NCI-H69 (cell line): ENCODE results near the gene CDH7.

Experiments used
- DNase-seq: peaks from one replicate; lab custom pipeline; 2025; lab: John Stamatoyannopoulos, UW

CDH7 gene

GRCh38 chr18:65767406-65767805 lies 16.6 kb downstream of the CDH7 start:
- DNase-seq = no peak

GRCh38 chr18:65768120-65768778 lies 17.4 kb downstream of the CDH7 start:
- DNase-seq = peak; percentile 35

- DNase-seq = peak; percentile 54
These were observed 18.8 kb downstream of the CDH7 start for GRCh38 chr18:65769652-65770051.

- peak; percentile 42 for DNase-seq
These were observed 35.7 kb downstream of the CDH7 start for GRCh38 chr18:65786474-65786873.

- peak; percentile 95 for DNase-seq
These were observed 37.6 kb downstream of the CDH7 start for GRCh38 chr18:65788373-65788772.

- no peak for DNase-seq
These were observed 39.8 kb downstream of the CDH7 start for GRCh38 chr18:65790604-65791003.

- DNase-seq = no peak
These were observed 40.9 kb downstream of the CDH7 start for GRCh38 chr18:65791719-65792118.

- DNase-seq = peak; percentile 55
These were observed 41.8 kb downstream of the CDH7 start for GRCh38 chr18:65792456-65793074.

GRCh38 chr18:65808759-65809158 lies 57.9 kb downstream of the CDH7 start:
- DNase-seq = peak; percentile 38

- DNase-seq = no peak
These were observed 60.5 kb downstream of the CDH7 start for GRCh38 chr18:65811307-65811706.

GRCh38 chr18:65815506-65815905 lies 64.7 kb downstream of the CDH7 start:
- no peak for DNase-seq

- no peak for DNase-seq
These were observed 66.4 kb downstream of the CDH7 start for GRCh38 chr18:65817178-65817577.

GRCh38 chr18:65821911-65822310 lies 71.1 kb downstream of the CDH7 start:
- DNase-seq = no peak

- no peak for DNase-seq
These were observed 72.0 kb downstream of the CDH7 start for GRCh38 chr18:65822826-65823225.

- no peak for DNase-seq
These were observed 76.6 kb downstream of the CDH7 start for GRCh38 chr18:65827444-65827843.

- DNase-seq = no peak
These were observed 85.1 kb downstream of the CDH7 start for GRCh38 chr18:65835881-65836280.

GRCh38 chr18:65846107-65846506 lies 95.3 kb downstream of the CDH7 start:
- no peak for DNase-seq

GRCh38 chr18:65852273-65852672 lies 101.5 kb downstream of the CDH7 start:
- peak; percentile 53 for DNase-seq

GRCh38 chr18:65859075-65859474 lies 108.3 kb downstream of the CDH7 start:
- DNase-seq = no peak

- no peak for DNase-seq
These were observed 118.7 kb downstream of the CDH7 start for GRCh38 chr18:65869527-65869926.

- DNase-seq = peak; percentile 51
These were observed 125.5 kb downstream of the CDH7 start for GRCh38 chr18:65876310-65876709.

GRCh38 chr18:65897292-65897691 lies 146.5 kb downstream of the CDH7 start:
- no peak for DNase-seq

GRCh38 chr18:65901522-65901921 lies 150.7 kb downstream of the CDH7 start:
- no peak for DNase-seq

- DNase-seq = peak; percentile 95
These were observed 155.8 kb downstream of the CDH7 start for GRCh38 chr18:65906621-65907034.
